Astrocyte (in vitro differentiated cells and primary cell): ENCODE data around the gene HOXA4.

ENCODE experiments used
- CTCF ChIP-seq: IDR thresholded peaks from 2 replicates; pipeline ENCODE4 v1.5.1; 2011; ENCODE audit warnings: low read depth, mild to moderate bottlenecking, inconsistent platforms, low read length, moderate library complexity; ENCODE audit not compliant: insufficient read depth
- EZH2 ChIP-seq: IDR thresholded peaks from 2 replicates; pipeline ENCODE4 v1.6.1; 2012; ENCODE audit warnings: mild to moderate bottlenecking, low read length, inconsistent platforms; ENCODE audit not compliant: insufficient read depth

GRCh38 chr7:27179030-27179429 lies 48.5 kb upstream of the HOXA4 start:
- no peak for TF ChIP-seq CTCF
- TF ChIP-seq EZH2, result no peak
